HG03575 (cell line): ENCODE results near the gene BCL10.
A peak's percentile ranks its signal among the peaks of the same experiment; 100 is the strongest.

Experiments used
- ATAC-seq: cut with Tn5 transposase; IDR thresholded peaks from one replicate; pipeline ENCODE4 v1.9.1; 2021; ENCODE audit not compliant: unreplicated experiment, insufficient number of reproducible peaks, low FRiP score; ENCODE audit errors: extremely low read depth

The BCL10 gene

DNA sequence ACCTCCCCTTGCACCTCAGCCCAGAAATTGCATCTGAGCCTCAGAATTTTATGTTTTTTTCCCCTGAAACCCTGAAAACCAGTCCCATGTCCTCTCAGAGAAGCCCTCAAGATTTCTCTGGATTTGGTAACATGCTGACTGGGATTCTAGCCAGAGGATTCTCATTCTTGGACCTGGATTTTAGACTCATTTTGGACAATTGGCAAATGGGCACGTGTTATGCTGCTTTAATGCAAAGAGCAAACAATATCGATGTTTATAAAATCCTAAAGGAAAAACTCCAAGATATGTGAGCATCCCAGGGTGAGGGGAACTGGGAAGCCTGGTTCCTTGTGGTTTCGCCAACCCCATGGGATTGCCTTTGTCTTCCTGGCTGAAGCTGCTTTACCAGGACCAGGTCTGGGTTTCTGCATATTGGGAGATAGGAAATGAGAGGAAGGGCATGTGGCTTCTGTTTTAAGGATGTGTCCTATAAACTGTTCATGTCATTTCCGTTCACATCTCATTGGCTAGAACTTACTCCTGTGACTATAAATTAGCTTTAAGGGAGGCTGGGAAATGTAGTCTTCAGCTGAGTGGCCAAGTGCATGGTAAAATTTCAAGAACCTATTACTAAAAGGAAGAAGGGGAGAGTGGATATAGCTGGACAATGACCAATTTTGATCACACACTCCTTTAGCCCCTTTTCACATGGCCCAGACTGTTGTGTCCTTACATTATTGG, 27.2 kb upstream of the BCL10 start:
- ATAC-seq, result no peak

DNA sequence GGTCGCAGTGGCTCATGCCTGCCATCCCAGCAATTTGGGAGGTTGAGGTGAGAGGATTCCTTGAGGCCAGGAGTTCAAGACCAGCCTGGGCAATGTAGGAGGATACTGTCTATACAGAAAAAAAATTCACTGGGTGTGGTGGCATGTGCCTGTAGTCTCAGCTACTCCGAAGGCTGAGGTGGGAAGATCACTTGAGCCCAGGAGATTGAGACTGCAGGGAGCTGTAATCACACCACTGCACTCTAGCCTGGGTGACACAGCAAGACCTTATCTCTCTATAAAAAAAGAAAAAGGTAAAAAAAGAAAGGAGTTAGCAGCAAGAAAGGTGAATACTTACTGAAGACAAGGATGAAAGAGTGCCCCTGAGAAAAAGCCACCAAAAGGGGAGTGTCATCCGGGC, 23.7 kb upstream of the BCL10 start:
- ATAC-seq, result no peak

DNA sequence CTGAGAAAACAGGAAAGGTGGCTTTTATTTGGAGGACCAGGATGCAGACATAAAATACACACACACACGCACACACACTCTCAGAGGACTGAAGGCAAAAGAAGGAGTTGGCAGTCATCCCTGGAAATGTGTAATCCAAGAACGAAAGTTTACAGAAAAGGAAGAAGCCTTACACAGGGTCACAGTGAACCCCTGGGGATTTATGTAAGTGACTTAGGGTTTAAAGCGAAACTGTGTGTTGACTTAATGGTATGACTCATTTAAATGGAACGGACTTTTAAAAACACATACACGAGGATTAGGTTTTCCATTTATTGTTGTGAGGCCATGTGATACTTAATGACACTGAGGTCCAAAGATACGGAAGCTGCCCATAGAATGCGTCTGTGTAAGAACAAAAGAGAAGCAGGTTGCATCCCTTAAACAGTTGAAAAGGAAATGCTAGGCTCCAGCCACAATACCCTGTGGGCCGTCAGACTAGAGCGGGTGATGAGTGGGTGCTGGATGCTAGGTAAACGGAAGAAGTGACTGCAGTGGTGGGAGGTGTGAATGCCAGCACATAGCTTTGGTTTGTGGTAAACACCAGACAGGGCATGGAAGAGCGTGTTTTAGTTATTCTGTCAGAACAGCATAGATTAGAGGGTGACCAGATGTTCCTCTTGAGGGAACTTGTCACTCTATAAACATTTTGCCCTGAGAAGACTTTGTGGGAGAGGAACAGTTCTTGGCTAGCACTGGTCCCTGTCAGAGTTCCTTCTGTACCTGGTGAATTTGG, 21.6 kb upstream of the BCL10 start:
- peak; percentile 74 for ATAC-seq

DNA sequence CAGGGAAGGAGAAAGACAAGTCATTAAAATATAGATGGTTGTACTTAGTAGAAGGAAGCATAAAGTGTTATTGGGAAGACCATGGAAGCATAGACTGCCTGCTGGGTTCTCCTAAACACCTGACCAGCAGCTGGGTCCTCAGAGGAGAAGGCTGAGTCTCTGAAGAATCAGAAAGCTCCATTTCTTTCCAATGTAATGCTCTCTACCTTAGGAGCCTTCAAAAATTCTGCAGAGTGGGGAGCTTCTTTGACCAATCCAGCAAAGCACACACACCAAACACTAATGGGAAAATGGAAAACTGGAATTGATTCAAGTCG, 21.1 kb upstream of the BCL10 start:
- ATAC-seq, result no peak

DNA sequence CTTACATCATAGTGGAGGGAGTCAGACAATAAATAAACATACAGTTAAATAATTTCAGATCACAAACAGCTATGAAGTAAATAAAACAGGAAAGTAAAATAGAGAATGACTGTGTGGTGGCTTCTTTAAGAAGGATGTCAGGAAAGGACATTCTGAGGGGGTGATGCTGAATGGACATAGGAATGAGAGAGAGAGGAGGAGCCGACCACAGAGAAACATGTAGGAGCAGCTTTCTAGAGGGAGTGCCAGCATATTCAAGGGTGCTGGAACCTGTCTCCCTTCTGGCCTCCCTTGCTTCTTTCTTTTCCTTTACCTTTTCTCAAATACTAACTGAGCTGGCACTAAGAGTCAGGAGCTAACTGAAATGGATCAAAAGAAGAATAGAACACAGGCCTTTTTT, 20.5 kb upstream of the BCL10 start:
- ATAC-seq, result no peak

DNA sequence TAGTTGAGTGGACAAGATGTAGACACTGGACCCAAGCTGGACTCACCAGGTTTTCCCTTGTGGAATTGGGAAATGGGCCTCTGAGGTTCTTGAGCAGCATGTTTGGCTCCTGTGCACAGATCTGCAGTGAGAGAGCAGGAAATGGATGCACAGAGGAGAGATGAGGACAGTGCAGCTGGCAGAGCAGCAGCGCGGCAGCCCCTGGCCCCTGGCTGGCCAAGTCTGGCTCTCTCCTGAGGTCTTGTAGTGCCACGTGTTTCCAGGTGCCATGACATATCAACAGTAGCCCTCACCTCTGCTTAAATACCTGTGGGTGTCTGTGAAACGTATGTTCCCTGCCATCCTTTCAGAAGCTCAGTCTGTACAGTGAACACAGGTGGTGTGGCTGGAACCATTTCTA, 19.2 kb upstream of the BCL10 start:
- no peak for ATAC-seq

DNA sequence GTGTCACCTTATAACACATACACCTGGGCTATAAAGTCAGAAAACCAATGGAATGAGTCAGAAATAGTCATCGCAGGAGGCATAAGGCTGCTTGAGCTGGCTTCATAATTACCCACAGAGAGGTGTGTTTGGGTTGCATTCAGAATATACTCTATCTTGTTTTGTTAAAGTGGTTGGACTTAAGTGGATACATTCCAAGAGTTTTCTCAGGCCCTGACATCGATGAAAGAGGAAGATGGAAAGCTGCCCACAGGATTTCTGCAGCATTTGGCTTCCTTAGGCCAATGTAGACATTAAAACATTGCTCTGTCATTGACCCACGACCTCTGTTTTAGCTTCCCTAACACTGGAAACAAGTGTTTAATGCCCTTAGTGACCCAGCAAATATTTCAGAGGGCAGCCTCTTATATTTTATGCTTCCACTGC, 18.6 kb upstream of the BCL10 start:
- no peak for ATAC-seq

DNA sequence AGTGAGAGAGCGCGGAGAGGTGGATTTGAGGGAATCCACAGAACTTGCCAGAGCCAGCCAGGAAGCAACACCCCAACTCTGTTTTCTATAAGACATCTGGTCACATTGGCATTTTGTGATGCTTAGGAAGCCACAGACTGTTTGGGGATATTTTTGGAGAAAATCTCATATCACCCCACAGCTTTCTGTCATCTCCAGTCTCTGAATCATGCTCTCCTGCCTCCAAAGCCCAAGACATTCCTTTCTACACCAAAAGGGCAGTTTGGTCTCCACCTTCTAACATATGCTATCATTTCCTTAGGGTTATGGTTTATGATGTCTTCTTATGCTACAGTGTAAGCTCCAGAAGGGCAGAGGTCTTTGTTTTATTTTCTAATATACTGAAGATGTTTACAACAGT, 14.4 kb upstream of the BCL10 start:
- ATAC-seq, result no peak

DNA sequence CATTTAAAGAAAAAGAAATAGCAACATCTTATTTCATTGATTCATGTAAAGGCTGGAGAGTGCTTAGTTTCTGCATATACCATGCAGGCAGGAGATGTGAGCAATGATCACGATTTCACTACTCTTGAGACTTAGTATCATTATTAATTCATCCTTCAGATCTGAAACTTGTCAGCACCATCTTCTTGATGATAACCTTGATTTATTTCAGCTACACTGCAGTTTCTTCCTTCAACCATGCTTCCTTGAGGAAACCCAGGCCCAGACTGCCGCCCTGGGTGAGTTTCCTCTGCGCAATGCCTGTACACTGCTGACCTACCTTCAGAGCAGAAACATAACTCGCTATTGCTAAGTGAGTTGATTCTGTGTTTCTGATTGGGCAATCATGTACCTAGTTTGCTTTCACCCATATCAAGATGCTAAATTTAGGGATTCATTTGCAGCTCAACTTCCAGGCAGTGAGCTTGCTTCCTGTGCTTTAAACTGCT, 13.5 kb upstream of the BCL10 start:
- peak; percentile 56 for ATAC-seq

DNA sequence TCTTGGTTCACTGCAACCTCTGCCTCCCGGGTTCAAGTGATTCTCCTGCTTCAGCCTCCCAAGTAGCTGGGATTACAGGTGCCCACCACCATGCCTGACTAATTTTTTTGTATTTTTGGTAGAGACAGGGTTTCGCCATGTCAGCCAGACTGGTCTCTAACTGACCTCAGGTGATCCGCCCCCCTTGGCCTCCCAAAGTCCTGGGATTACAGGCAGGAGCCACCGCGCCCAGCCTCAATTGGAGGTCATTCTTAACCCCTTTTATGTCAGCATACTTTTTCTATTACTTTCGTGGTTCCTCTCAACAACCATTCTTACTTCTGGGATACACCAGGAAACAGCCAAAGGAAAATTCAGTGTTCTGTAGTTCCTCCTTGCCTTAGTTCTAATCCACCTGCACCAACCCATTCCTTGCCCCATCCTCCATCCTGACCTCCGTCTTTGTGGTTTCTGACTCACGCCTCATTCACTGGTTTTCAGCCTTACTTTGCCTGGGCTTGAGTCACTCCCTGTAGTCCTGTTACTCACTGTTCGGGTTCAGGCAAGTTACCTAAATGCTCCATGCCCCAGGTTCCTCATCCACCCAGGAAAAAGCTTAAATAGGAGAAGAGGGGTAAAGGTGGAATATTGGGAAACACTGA, 12.9 kb upstream of the BCL10 start:
- no peak for ATAC-seq

DNA sequence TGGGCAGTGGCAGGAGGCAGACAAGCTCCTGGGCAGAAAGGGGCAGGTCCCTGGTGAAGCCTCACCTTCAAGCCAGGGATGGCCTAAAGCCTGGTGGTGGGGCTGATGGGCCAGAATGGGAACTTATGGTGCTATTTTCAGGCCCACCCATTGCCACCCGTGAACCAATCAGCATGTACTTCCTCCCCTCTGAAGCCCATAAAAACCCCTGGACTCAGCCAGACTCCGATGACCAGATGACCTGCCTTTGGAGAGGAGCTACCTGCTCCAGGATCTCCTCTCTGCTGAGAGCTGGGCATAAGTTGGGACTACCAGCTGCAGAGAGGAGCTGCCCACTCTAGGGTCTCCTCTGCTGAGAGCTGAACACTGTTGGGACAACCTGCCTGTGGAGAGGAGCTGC, 7.8 kb upstream of the BCL10 start:
- no peak for ATAC-seq

DNA sequence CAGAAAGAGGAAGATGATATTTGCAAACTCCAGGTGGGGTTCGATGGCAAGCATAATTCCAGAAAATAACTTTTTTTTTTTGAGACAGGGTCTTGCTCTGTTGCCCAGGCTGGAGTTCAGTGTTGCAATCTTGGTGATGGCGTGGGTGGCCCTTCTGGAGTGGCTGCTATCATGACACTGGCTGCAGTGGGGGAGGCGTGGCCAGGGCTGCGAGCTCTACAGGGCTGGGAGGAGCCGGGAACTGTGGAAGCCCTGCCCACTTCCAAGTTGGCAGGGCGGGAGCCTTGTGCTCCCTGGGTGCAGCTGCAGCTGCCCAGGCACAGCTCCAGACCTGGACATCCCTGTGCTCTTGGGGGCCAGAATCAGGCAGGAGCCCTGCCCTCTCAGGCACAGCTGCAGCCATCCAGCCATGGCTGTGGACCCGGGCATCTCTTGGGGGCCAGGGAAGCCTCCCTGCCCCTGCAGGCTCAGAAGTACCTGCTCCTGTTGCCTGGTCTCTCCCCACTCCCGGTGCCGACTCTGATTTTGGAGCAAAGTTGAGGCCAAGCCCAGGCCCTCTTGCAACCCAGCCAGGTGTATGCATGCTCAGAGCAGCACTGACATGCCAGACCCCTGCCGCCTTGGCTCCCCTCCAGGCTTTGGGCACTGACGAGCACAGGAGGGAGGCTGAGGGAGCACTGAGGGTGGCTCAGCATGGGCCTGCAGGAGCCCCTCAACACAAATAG, 7.2 kb upstream of the BCL10 start:
- ATAC-seq, result no peak

DNA sequence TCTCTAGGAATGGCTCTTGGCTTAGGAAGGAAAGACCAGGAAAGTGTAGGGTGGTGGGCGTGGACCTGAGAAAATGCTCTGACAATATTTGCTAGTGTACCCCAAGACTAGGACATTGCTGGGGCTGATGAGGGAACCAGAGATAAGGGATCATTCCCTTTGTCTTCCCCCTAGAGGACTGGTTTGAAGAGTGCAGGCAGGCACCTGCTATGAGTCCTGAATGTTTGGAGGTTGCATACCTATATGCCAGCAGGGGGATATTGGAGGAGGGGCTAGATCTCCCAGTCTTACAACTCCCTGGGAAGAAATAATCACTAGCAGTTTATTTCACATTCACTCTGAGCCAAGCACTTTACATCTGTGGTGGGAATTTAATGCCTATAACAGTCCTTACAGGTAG, 6.0 kb upstream of the BCL10 start:
- no peak for ATAC-seq

DNA sequence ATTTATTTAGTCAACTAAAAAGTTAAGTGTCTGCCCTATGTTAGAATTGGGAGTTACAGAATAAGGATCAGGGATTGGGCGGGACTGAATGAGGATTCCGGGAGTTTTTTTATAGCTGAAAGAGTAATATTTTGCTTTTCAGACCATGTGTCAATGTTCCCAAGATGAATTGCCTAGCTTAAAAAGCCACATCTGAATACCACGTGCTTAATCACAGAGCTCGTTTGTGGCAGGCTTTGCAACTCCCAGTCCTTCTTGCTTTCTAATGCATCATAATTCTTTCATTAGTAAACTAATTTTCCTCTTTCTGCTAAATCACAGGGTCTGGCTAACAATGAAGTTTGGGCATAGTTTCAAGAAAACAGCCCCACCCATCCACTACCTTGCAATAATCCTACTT, 4.2 kb upstream of the BCL10 start:
- no peak for ATAC-seq

DNA sequence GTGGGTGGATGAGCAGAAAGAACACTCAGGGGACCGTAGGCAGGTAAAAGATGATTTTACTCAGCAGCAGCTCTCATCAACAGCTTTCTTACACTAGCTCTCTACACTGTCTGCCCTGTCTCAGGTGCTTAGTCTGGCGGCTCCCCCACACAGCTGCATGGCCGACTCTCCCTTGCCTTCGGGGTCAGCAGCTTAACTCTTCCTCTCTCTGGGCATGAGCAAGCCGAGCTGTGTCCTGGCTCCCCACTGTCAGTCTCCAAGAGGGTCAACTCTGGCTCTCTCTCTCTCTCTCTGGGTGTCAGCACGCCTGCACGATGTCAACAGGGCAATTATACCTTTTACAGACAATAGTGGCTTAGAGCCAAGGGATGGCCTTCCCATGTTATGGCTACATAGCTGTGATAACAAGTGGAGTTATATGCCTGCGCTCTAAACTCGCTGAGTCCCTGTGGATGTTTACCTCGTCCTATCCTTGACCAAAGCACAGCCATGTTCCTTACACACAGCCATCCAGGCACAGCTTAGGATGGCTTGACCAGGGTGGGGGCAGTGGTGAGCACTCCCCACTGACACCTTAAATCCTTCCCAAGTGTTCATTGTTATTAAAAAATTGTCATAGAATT, 3.1 kb upstream of the BCL10 start:
- no peak for ATAC-seq

DNA sequence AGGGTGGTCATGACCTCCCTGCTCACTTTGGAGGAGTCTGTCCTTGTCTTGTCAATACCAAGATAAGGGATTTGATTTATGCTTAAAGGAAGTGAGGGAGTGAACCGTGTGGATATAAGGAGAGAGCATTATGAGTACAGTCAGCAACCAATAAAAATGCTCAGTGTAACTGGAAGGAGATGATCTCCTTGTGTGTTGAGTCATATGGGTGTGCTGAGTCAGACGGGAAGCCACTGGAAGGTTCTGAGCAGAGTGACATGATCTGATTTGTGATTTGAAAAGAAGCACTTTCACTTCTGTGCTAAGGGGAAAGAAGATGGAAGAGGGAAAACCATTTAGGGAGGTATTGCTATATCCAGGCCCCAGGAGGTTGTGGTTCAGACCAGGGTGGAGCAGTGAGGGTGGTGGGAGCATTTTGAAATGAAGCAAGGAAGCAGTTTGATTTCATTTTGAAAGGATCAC, 2.5 kb upstream of the BCL10 start:
- ATAC-seq, result peak; percentile 26

DNA sequence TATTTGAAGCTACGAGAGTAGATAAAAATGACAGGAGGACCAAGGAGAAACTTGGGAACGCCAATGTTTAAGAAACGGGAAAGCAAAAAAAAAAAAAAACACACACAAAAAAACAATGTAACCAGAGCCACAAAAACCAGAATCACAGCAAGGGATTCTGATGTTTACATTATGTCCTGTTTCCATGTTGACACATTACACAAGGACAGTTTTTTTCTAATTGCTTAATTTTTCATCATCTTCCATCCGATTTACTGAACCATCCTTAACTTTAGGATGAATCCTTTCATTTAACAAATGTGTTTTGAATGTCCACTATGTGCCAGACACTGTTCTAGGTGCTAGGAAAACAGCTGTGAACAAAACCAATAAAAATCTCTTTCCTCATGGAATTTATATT, 1.4 kb upstream of the BCL10 start:
- ATAC-seq, result no peak

DNA sequence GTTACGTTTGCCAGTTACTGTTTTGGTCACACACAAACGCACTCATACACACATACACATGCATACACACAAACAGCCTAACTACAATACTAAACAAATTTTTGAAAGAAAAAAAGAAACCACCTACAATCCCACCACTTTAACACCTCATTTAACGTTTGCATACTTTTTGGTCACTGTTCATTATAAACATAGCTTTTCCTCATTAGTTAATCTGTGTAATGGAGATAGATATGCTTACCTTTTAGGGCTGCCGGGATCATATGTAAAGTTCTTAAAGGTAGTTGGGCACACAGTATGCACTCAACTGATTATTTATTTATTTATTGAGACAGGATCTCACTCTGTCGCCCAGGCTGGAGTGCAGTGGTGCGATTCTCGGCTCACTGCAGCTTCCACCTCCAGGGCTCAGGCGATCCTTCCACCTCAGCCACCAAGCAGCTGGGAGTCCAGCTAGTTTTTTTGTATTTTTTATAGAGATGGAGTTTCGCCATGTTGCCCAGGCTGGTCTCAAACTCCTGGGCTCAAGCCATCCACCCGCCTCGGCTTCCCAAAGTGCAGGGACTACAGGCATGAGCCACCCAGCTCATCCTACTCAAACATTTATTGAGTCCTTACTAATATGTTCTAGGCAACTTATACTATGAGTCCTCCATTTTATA, 677 bp upstream of the BCL10 start:
- no peak for ATAC-seq
